GF-D8 (cell line): Measurements from ENCODE around the gene B9D1.

Experiments
- DNase-seq: peaks from one replicate; lab custom pipeline; 2025; lab: John Stamatoyannopoulos, UW

The B9D1 gene

GRCh38 chr17:19388791-19389785, 26.6 kb upstream of the B9D1 start:
- DNase-seq = no peak

GRCh38 chr17:19387921-19388521, 25.5 kb upstream of the B9D1 start:
- no peak for DNase-seq

- no peak for DNase-seq
These were observed 24.7 kb upstream of the B9D1 start, which contains the start of gene MFAP4 for GRCh38 chr17:19386974-19387920. MFAP4 (minus strand) TSS chr17:19387190; CDS start chr17:19387155, 35 bp downstream.

- DNase-seq = no peak
These were observed 23.8 kb upstream of the B9D1 start for GRCh38 chr17:19386051-19386929.

- DNase-seq = no peak
These were observed 23.0 kb upstream of the B9D1 start for GRCh38 chr17:19385521-19385983.

- peak; percentile 29 for DNase-seq
These were observed 22.3 kb upstream of the B9D1 start for GRCh38 chr17:19384723-19385391.

GRCh38 chr17:19383681-19384470, 21.4 kb upstream of the B9D1 start:
- no peak for DNase-seq

GRCh38 chr17:19382531-19383444, 20.3 kb upstream of the B9D1 start:
- DNase-seq = no peak

GRCh38 chr17:19381741-19382444, 19.4 kb upstream of the B9D1 start:
- no peak for DNase-seq

GRCh38 chr17:19381361-19381740, 18.8 kb upstream of the B9D1 start:
- no peak for DNase-seq

GRCh38 chr17:19380481-19381301, 18.2 kb upstream of the B9D1 start:
- no peak for DNase-seq

GRCh38 chr17:19379361-19380065, 17.0 kb upstream of the B9D1 start:
- no peak for DNase-seq

- no peak for DNase-seq
These were observed 16.2 kb upstream of the B9D1 start, which contains the start of gene MAPK7 for GRCh38 chr17:19378416-19379360. MAPK7 (plus strand) TSS chr17:19378498; CDS start chr17:19378901, 403 bp downstream.

GRCh38 chr17:19377602-19378415, 15.3 kb upstream of the B9D1 start:
- DNase-seq = peak; percentile 85
